Panc1 (cell line): ENCODE results near the gene IL17B. TPM values are rescaled to one million over a fixed set of nuclear protein-coding genes. Genes with fewer than 3 reads are reported as not detected.

Experiments
- ATAC-seq: fragments of 200-7000 bp; cut with Tn5 transposase; 2 replicates; pipeline ENCODE4 v1.9.1; 2020; ENCODE audit warnings: mild to moderate bottlenecking, moderate library complexity
- BruUV-seq: library from RNA; stranded (reverse); fragments of 400-500 nt; replicated peaks from 2 replicates; lab custom pipeline; 2021; lab: Mats Ljungman, UMichigan
- CTCF ChIA-PET: fragments of 300-600 bp; sonication (Branson Sonifier 250); formaldehyde crosslinking; loops from one replicate; lab custom pipeline; 2022; ENCODE audit warnings: antibody characterized with exemption; lab: Charles Lee
- POLR2A ChIA-PET: fragments of 300-600 bp; sonication (Branson Sonifier 250); formaldehyde crosslinking; loops from one replicate; lab custom pipeline; 2022; ENCODE audit warnings: antibody characterized with exemption; lab: Charles Lee
- DNase-seq: peaks from one replicate; pipeline ENCODE4 v3.0.0-alpha.2; 2010; ENCODE audit warnings: low read depth, low spot score
- H3K27ac ChIP-seq: 2 replicates; pipeline ENCODE4 v1.5.1; 2011; ENCODE audit warnings: mild to moderate bottlenecking, low read length, inconsistent platforms
- H3K27me3 ChIP-seq: fragments of 200-500 bp; sonication (Bioruptor generic); 2 replicates; pipeline ENCODE4 v1.6.0; 2014; ENCODE audit warnings: low read length, inconsistent platforms; ENCODE audit not compliant: control insufficient read depth, insufficient read depth
- H3K36me3 ChIP-seq: fragments of 200-500 bp; sonication (Bioruptor generic); 2 replicates; pipeline ENCODE4 v1.5.1; 2014; ENCODE audit warnings: inconsistent platforms, mild to moderate bottlenecking, low read length, moderate library complexity; ENCODE audit not compliant: control insufficient read depth, insufficient read depth
- H3K4me1 ChIP-seq: 2 replicates; pipeline ENCODE4 v1.5.1; 2011; ENCODE audit warnings: inconsistent platforms, mild to moderate bottlenecking, low read length, moderate library complexity; ENCODE audit not compliant: control insufficient read depth, insufficient read depth
- H3K4me3 ChIP-seq, 2 experiments: 2 replicates each; pipeline ENCODE4 v1.5.1; 2011 to 2012; ENCODE audit warnings: low read depth in 2 of 2, low read length in 2 of 2, mild to moderate bottlenecking in 2 of 2, inconsistent platforms in 1 of 2, moderate library complexity in 1 of 2
- H3K9me3 ChIP-seq: fragments of 200-500 bp; sonication (Bioruptor generic); 2 replicates; pipeline ENCODE4 v1.5.1; 2014; ENCODE audit warnings: low read depth, mild to moderate bottlenecking, inconsistent platforms, low read length, moderate library complexity; ENCODE audit not compliant: control insufficient read depth, insufficient read depth
- POLR2AphosphoS5 ChIP-seq: IDR thresholded peaks from 2 replicates; pipeline ENCODE4 v1.6.1; 2012; ENCODE audit warnings: mild to moderate bottlenecking, low read depth, low read length, moderate library complexity
- REST ChIP-seq, 2 experiments: IDR thresholded peaks; 2 replicates each; pipeline ENCODE4 v1.6.1; 2011 to 2012; ENCODE audit warnings: low read depth in 2 of 2, control low read depth in 1 of 2, low read length in 1 of 2, mild to moderate bottlenecking in 1 of 2, moderate library complexity in 1 of 2; ENCODE audit not compliant: insufficient read depth in 1 of 2
- SIN3A ChIP-seq: IDR thresholded peaks from 2 replicates; pipeline ENCODE4 v1.6.1; 2012; ENCODE audit warnings: low read depth, mild to moderate bottlenecking, low read length, moderate library complexity, borderline replicate concordance; ENCODE audit not compliant: insufficient read depth
- TCF7L2 ChIP-seq: IDR thresholded peaks from 2 replicates; pipeline ENCODE4 v1.6.1; 2011; ENCODE audit warnings: mild to moderate bottlenecking, low read depth, low read length, inconsistent platforms
- in situ Hi-C: cut with HindIII; loops from 2 replicates; pipeline ENCODE4 v1.10.0; 2016; ENCODE audit warnings: low sequenced_read_pairs, low pct_unique_long_range_greater_than_20kb
- intact Hi-C: fragments of 100-400 bp; cut with micrococcal nuclease; formaldehyde crosslinking; loops from one replicate; pipeline ENCODE4 v1.10.0; 2022; ENCODE audit not compliant: unreplicated experiment
- total RNA-seq: library from RNA; stranded (reverse); gene quantifications from one replicate; pipeline ENCODE4 v1.2.1, GENCODE V29; 2021; ENCODE audit not compliant: unreplicated experiment
- TF ChIP-seq, protein P1 (sequence below): fragments of 450-650 bp; IDR thresholded peaks from 2 replicates; pipeline ENCODE4 v1.5.1; 2017; ENCODE audit warnings: mild to moderate bottlenecking

The IL17B gene
- total RNA-seq, 1 experiment from 2014 or later, result not detected

DNA sequence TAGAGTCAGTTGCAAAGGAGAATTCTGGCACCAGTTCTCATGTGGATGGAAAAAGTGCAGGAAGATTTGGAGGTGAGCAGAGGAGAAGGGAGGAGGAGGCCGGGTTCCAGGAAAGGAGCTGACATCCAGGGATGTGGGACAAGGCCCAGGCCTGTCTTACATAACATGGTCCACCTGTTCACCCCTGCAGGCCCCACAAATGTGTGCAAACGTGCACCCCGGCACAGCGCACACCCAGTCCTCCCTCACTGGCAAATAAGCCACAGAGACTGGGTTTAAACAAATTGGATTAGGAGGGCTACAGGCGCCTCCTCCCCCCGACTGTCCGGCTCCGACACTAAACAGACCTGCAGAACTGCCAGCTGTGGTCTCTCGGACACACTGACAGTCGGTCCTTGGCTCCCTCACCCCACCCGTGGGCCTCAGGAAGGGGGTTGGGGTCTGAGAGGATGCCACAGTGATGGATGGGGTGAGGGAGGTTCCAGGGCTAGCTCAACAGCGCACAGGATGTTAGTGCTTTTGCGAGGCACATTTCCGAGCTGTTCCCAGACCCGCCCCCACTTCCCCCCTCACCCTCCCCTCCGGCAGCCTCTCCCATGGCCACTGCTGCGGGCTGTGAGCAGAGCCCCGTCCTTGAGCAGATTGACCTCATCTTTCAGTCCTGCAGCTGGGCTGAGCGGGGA is 43.4 kb upstream of the IL17B start:
- TF ChIP-seq REST (IDR thresholded peaks at IDR 0.05; ENCODE audit: insufficient read depth in 1 of 2, low read depth in 2 of 2, low read length in 1 of 2) (no peak), POLR2AphosphoS5 (no peak), SIN3A (no peak), TCF7L2 (no peak)
- TF ChIP-seq, protein P1, sequence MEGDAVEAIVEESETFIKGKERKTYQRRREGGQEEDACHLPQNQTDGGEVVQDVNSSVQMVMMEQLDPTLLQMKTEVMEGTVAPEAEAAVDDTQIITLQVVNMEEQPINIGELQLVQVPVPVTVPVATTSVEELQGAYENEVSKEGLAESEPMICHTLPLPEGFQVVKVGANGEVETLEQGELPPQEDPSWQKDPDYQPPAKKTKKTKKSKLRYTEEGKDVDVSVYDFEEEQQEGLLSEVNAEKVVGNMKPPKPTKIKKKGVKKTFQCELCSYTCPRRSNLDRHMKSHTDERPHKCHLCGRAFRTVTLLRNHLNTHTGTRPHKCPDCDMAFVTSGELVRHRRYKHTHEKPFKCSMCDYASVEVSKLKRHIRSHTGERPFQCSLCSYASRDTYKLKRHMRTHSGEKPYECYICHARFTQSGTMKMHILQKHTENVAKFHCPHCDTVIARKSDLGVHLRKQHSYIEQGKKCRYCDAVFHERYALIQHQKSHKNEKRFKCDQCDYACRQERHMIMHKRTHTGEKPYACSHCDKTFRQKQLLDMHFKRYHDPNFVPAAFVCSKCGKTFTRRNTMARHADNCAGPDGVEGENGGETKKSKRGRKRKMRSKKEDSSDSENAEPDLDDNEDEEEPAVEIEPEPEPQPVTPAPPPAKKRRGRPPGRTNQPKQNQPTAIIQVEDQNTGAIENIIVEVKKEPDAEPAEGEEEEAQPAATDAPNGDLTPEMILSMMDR, result no peak
- intact Hi-C loops, result no loop called here
- ChIA-PET POLR2A (interaction anchor here (0.6 kb wide), 1 partner anchor 1157 kb away, joined by 3 read pairs; no protein-coding TSS in a partner anchor), CTCF (interaction anchor here (0.7 kb wide), 1 partner anchor 55 kb away, joined by 8 read pairs; no protein-coding TSS in a partner anchor)
- no peak for DNase-seq
- Histone ChIP-seq H3K27me3 (no peaks in the 10 kb centered on the region), H3K27ac (no peak overlapping the region), H3K4me1 (peaks cover 6% of the 10 kb centered on the region; the same call in 1 of the 2 replicates), H3K4me3 (no peak overlapping the region), H3K36me3 (no peaks in the 10 kb centered on the region), H3K9me3 (no peaks in the 10 kb centered on the region)
- no TSS peak for BruUV-seq
- in situ Hi-C loops, result no loop called here
- peak; percentile 51 for ATAC-seq

DNA sequence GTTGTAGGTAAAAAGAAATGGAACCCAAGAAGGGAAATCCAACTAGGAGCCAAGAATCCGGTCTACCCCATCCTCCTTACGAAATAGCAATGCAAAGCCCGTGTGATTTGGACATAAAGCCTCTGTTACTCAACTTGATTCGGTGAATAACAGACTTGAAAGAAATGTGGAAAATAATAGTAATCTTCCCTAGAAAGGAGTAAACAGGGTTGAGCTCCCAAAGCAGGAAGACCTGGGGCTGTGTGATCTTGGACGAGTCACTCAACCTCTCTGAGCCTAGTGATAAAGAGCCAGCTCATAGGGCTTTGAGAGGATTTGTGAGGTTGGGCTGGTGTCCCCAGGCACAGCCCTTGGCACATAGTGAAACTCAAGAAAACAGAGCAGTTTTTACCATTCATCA is 42.7 kb upstream of the IL17B start:
- BruUV-seq, result no TSS peak
- ChIA-PET CTCF (no interaction called here), POLR2A (no interaction called here)
- H3K27ac ChIP-seq, result no peak overlapping the region
- DNase-seq (no peak), ATAC-seq (no peak)
- no peaks in the 10 kb centered on the region for H3K27me3 ChIP-seq
- H3K9me3 ChIP-seq, result no peaks in the 10 kb centered on the region
- intact Hi-C loops, result no loop called here
- peaks cover 6% of the 10 kb centered on the region; the same call in 1 of the 2 replicates for H3K4me1 ChIP-seq
- in situ Hi-C loops, result no loop called here
- no peaks in the 10 kb centered on the region for H3K36me3 ChIP-seq
- no peak for TF ChIP-seq POLR2AphosphoS5
- TF ChIP-seq, protein P1, result no peak
- TF ChIP-seq SIN3A, result no peak
- TF ChIP-seq REST (IDR thresholded peaks at IDR 0.05; ENCODE audit: insufficient read depth in 1 of 2, low read depth in 2 of 2, low read length in 1 of 2), result no peak
- no peak for TF ChIP-seq TCF7L2
- no peak overlapping the region for H3K4me3 ChIP-seq
